HG03442 (cell line): Measurements from ENCODE around the gene DSPP.

Experiments
- ATAC-seq: cut with Tn5 transposase; IDR thresholded peaks from one replicate; pipeline ENCODE4 v1.9.1; 2021; ENCODE audit warnings: mild to moderate bottlenecking, moderate library complexity; ENCODE audit not compliant: unreplicated experiment

Gene DSPP

DNA sequence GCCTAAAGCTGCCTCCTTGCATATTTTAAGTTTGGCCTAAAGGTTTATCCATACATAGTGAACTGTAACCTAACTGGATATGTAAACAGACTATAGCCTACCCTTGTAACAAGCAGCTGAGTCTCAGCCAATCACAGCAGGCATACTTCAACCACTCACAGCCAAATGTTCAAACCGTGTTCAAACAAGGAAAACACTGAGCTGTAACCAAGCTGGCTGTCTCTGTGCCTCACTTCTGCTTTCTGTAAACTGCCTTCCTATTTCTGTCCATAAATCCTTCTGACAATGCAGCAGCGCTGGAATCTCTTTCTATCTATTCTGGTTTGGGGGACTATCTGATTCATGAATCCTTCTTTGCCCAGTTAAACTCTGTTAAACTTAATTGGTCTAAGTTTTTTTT lies 16.4 kb downstream of the DSPP start:
- no peak for ATAC-seq

DNA sequence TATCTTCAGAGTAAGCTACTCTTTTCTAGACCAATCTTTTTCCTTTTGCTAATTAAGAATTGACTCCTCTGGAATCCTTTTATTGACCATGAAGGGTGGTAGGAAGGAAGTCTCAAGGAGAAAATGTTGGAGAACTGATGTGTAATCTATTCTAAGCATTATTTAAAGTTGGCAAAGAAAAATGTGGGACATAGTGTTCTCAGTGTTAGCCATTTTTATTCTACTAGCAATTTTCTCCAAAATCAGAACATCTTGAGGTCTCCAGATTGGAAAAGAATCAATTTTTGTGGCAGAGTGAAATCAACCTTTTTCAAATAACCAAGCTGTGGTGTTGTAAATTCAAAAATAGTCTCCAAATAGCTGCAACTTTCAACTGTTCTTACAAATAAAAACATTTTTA lies 23.3 kb downstream of the DSPP start:
- ATAC-seq, result no peak

DNA sequence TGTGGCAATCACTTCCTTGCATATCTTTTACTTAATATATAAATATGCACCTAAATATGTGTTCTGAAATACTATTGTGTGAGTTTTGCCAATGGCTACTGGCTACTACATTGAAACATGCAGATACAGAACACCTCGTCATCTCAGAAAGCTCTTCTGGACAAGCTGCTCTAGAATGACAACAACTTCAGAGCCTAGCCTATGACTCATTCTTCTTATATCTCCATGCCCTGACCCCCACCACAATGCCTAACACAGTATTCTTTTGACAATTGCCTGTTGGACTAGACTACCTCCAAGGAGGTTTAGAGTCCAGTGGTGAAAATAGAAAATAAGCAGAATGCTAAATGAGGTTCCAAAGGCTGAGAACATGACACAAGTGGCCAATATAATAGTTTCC lies 24.1 kb downstream of the DSPP start:
- ATAC-seq, result no peak

DNA sequence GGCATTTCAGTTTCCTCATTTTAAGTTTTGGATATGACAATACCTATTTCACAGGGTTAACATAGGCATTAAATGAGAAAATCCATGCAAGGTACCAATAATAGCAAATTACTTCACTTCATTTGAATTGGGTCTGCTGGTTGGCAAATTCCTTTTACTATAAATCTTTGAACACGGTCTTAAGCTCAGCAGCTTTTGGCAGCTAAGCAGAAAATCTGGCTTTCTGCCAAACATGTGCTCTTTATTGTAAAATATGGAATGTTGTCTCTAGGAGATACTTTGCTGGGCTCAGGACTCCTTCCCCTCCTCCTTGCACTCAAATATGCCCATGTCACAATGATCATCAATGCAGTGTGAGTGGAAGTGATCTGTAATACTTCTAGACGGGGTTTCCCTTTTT lies 24.9 kb downstream of the DSPP start:
- no peak for ATAC-seq

DNA sequence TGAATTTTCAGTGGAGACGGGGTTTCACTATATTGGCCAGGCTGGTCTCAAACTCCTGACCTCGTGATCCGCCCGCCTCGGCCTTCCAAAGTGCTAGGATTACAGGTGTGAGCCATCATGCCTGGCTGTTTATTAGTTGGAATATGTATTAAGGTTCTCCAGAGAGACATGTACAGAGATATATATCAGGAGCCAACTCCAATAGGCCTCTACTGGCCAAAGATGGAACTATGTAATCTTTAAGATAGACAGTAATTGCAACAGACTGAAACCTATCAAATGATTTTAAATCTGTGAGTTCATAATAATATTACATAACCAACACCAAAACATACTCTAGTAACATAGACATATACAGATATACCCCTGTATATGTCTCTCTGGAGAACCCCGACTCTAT lies 36.0 kb downstream of the DSPP start:
- ATAC-seq, result no peak

GRCh38 chr4:87649980-87650379 lies 41.7 kb downstream of the DSPP start, which contains the start of gene DMP1:
Gene DMP1, plus strand, starts transcription at chr4:87650280. Its CDS starts 6,213 bp downstream, at chr4:87656493.
- ATAC-seq, result no peak

GRCh38 chr4:87650938-87651337 lies 42.6 kb downstream of the DSPP start:
- no peak for ATAC-seq

DNA sequence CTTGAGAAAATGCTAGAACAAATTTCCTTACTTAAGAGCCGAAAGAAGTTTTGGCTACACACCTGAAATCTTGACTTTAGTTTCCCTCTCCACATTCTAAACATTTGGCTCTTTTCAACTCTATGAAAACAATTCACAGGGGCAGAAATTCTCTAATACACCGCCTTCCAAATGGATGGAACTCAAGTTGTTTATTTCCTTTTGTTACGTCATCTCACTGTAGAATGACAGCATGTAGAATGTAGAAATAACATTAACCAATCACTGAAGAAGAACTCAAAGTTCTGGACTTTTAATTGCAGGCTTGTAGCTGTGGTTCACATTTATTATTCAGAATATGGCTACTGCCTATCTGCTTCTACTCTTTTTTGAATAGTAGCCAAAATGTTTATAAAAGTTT lies 43.6 kb downstream of the DSPP start:
- no peak for ATAC-seq

DNA sequence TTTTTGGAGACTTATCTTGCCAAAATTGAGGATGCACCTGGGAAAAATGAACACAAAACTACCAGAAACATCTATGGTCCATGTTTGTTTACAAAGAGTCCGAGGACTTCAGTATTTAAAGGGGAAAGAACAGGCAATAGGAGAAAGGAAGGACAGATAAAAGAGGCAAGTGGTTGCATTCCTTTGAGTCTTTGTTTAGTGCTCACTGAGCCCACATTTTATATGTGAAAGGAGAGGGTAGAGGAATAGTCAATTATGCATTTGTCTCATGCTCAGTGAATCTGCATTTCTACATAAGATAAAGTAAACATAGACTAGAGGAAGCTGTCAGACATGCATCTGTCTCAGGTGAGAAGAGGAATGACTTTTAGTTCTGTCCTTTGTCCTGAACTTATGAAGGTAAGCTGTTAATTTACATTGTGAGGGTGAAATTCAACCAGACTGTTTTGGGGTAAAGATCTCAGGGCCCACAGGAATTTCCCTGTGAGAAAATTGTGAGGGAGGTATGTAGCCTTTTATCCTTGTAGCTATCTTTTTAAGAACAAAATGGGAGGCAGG lies 46.2 kb downstream of the DSPP start:
- ATAC-seq, result no peak

DNA sequence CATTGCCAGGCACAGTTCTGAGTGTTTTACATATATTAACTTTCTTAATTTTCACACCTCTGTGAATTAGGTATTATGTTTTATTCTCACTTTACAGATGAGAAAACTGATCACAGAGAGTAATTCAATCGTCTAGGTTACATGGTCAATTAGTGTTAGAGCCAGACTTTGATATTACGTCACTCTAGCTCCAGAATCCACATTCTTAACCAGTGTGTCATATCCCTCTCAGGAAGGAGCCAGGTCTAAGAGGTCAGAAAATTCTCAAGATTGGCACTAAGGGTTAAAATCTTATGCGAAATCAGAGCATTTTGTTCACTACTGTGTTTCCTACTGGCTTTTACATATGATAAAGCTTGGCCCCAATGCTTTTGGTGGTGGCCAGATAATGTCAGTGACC lies 49.2 kb downstream of the DSPP start:
- no peak for ATAC-seq

DNA sequence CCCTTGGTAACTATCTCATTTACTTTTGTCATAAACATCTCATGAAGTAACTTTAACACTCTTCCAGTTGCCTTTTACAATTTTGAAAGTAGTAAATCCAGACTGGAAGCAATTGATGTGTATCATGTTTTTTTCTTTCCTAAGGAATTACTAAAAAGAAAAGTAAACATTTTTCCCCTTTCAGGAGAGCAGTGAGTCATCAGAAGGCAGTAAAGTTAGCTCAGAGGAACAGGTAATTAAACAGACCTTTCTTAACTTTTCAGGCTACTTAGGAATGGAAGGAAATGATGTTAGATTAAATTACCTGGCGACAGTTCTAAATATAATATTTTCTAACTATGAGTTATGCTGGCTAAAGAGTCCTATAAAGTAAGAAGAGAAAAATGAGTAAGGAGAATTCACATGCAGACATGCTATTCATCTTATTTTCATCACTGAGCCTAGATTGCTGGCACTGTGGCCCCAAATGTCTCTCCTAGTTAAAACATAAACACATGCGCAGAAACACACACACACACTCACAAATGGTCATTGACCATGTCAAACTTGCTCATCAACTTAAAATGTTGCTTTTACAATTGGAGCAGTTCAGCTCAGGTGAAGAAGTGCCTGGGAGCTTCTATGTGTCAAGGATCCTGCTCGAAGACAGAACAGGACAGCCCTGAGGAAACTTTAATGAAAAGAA lies 51.1 kb downstream of the DSPP start:
- no peak for ATAC-seq

DNA sequence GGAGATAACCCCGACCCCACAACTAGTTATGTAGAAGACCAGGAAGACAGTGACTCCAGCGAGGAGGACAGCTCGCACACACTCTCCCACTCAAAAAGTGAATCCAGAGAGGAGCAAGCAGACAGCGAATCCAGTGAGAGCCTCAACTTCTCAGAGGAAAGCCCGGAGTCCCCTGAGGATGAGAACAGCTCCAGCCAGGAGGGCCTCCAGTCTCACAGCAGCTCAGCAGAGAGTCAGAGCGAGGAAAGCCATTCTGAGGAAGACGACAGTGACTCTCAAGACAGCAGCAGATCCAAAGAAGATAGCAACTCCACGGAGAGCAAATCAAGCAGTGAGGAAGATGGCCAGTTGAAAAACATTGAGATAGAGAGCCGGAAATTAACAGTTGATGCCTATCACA lies 54.5 kb downstream of the DSPP start:
- ATAC-seq, result no peak
